ENCODE measurements around the gene ELL2. TPM values are rescaled to one million over a fixed set of nuclear protein-coding genes. Genes with fewer than 3 reads are reported as not detected.

The ELL2 gene
- total RNA-seq, 1 experiment from 2014 or later = 27.5 TPM

DNA sequence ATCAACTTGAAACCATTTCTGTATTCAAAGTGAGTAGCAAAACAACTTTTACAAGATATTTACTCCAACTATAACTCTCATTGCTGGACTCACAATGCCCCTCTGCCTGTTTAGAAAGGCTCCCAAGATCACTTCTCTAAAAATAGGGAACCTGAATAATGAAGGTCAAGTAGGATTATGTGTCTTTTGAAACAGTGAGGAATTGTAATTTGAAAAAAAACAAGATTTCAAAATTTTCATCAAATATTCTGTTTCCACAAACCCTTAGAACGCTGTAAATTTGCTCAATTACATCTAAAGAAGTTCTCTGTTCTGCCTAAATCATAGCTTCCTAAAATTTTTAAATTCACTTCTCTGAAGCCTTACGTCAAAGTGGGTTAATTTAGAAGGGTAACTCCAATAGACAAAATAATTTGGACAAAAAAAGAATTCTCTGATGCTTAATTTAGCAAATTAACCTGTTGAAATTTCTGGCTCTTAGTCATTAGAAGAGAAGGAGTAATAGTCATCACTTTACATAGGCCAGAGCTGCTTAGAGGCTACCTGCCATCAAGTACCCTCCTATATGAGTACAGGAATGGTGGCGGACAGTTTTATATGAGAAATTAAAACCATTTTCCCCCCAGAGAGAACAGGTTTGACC lies 4.0 kb downstream of the ELL2 start:
- Histone ChIP-seq H3K23me2 (ENCODE audit: insufficient read length, low read depth, low read length, poor library complexity, severe bottlenecking) (peaks cover 15% of the 10 kb centered on the region), H2BK5ac (ENCODE audit: insufficient read length, low read length) (no peak overlapping the region), H3K18ac (ENCODE audit: insufficient read length, low read depth, low read length) (no peak overlapping the region), H3K56ac (ENCODE audit: insufficient read length, low read depth, low read length) (no peak overlapping the region), H3K4me2 (ENCODE audit: insufficient read depth, insufficient read length, low read length) (no peak overlapping the region), H4K91ac (ENCODE audit: insufficient read length, low read depth, low read length) (no peak overlapping the region), H4K20me1 (ENCODE audit: control insufficient read depth, insufficient read depth, insufficient read length) (peaks cover 3% of the 10 kb centered on the region), H4K5ac (ENCODE audit: insufficient read length, low read depth, low read length) (no peak overlapping the region), H3K27me3 (ENCODE audit: insufficient read depth, low read length) (peaks cover 5% of the 10 kb centered on the region; the same call in 1 of the 2 replicates), H3K9ac (ENCODE audit: extremely low read depth, insufficient read length, low read length) (no peak overlapping the region), H3K79me1 (ENCODE audit: insufficient read depth, low read depth, low read length, poor library complexity, severe bottlenecking) (no peaks in the 10 kb centered on the region), H3K23ac (ENCODE audit: insufficient read length, low read depth, low read length) (no peak overlapping the region), H2AK5ac (ENCODE audit: insufficient read length, low read length) (no peak overlapping the region), H2AFZ (ENCODE audit: low read length) (no peak overlapping the region), H4K8ac (replicated peaks; ENCODE audit: insufficient read length, low read depth, low read length) (no peak overlapping the region), H3T11ph (ENCODE audit: low read length) (no peak overlapping the region), H3K4me1 (ENCODE audit: insufficient read depth, low read length) (peaks cover 14% of the 10 kb centered on the region; the same call in 1 of the 2 replicates), H3K79me2 (ENCODE audit: insufficient read depth, low read length) (no peaks in the 10 kb centered on the region; the same call in 1 of the 2 replicates), H2BK20ac (ENCODE audit: low read depth, low read length, poor library complexity, severe bottlenecking) (no peak overlapping the region), H3K14ac (ENCODE audit: insufficient read depth, low read length) (no peak overlapping the region), H2BK15ac (ENCODE audit: low read depth, low read length) (no peak overlapping the region), H2BK12ac (ENCODE audit: insufficient read length, low read depth, low read length) (no peak overlapping the region), H3K4ac (ENCODE audit: low read depth, low read length) (no peak overlapping the region), H3K27ac (ENCODE audit: insufficient read length, low read depth, low read length) (no peak overlapping the region), H2BK120ac (ENCODE audit: low read depth, low read length, poor library complexity, severe bottlenecking) (no peak overlapping the region), H3K9me3 (ENCODE audit: control insufficient read depth, low read depth, low read length) (no peaks in the 10 kb centered on the region)
- TF ChIP-seq, protein P1, sequence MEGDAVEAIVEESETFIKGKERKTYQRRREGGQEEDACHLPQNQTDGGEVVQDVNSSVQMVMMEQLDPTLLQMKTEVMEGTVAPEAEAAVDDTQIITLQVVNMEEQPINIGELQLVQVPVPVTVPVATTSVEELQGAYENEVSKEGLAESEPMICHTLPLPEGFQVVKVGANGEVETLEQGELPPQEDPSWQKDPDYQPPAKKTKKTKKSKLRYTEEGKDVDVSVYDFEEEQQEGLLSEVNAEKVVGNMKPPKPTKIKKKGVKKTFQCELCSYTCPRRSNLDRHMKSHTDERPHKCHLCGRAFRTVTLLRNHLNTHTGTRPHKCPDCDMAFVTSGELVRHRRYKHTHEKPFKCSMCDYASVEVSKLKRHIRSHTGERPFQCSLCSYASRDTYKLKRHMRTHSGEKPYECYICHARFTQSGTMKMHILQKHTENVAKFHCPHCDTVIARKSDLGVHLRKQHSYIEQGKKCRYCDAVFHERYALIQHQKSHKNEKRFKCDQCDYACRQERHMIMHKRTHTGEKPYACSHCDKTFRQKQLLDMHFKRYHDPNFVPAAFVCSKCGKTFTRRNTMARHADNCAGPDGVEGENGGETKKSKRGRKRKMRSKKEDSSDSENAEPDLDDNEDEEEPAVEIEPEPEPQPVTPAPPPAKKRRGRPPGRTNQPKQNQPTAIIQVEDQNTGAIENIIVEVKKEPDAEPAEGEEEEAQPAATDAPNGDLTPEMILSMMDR (conservative IDR thresholded peaks at IDR 0.05) = no peak
- Mint-ChIP-seq H3K36me3 (ENCODE audit: insufficient read depth in 1 of 3, low read depth in 3 of 3) (peaks cover 0 to 3% (median 0%) of the 10 kb centered on the region in 3 experiments; a peak in 1 of 7 replicates), H3K4me3 (no peak overlapping the region; a peak in 1 of 5 replicates), H3K27ac (no peak overlapping the region), H3K9me3 (no peaks in the 10 kb centered on the region), H3K27me3 (ENCODE audit: low read depth) (peaks cover 17% of the 10 kb centered on the region), H3K4me1 (peaks cover 48 to 51% of the 10 kb centered on the region in 2 experiments)
- no CpG with 5 or more reads among the region's 3 CpGs for WGBS (ENCODE audit: extremely low coverage, insufficient read length, low lambda C conversion rate)
- DNase-seq = no peak
